Gastroesophageal sphincter (tissue), 3 donors: ENCODE data around the gene ATP6V1G2.

Experiments
- CTCF ChIP-seq, 4 experiments: fragments of 200-600 bp in 2 of 4; fragments of 450-650 bp in 2 of 4; sonication (generic) in 1 of 4; IDR thresholded peaks; one replicate each; pipeline ENCODE4 v1.5.1; 2017 to 2019; ENCODE audit warnings: antibody characterized with exemption in 4 of 4, mild to moderate bottlenecking in 2 of 4, moderate library complexity in 2 of 4
- POLR2A ChIP-seq, 2 donors: fragments of 450-650 bp; IDR thresholded peaks; one replicate each; pipeline ENCODE4 v1.6.1; 2017; ENCODE audit warnings: antibody characterized with exemption in 2 of 2, mild to moderate bottlenecking in 2 of 2, moderate library complexity in 1 of 2
- POLR2AphosphoS5 ChIP-seq: sonication (generic); formaldehyde crosslinking; IDR thresholded peaks from one replicate; pipeline ENCODE4 v1.6.1; 2017; ENCODE audit warnings: antibody characterized with exemption

GRCh38 chr6:31502586-31502985 is 43.8 kb downstream of the ATP6V1G2 start:
- TF ChIP-seq POLR2A (IDR thresholded peaks at IDR 0.05) (no peak), CTCF (IDR thresholded peaks at IDR 0.05) (no peak), POLR2AphosphoS5 (no peak)
